CD4-positive, alpha-beta T cell treated with Interleukin-21 for 1 hour (primary cell): ENCODE results near the gene LRIG1.

Source experiments
- DNase-seq: peaks from one replicate; pipeline ENCODE4 v3.0.0-alpha.2; 2020

Gene LRIG1

DNA sequence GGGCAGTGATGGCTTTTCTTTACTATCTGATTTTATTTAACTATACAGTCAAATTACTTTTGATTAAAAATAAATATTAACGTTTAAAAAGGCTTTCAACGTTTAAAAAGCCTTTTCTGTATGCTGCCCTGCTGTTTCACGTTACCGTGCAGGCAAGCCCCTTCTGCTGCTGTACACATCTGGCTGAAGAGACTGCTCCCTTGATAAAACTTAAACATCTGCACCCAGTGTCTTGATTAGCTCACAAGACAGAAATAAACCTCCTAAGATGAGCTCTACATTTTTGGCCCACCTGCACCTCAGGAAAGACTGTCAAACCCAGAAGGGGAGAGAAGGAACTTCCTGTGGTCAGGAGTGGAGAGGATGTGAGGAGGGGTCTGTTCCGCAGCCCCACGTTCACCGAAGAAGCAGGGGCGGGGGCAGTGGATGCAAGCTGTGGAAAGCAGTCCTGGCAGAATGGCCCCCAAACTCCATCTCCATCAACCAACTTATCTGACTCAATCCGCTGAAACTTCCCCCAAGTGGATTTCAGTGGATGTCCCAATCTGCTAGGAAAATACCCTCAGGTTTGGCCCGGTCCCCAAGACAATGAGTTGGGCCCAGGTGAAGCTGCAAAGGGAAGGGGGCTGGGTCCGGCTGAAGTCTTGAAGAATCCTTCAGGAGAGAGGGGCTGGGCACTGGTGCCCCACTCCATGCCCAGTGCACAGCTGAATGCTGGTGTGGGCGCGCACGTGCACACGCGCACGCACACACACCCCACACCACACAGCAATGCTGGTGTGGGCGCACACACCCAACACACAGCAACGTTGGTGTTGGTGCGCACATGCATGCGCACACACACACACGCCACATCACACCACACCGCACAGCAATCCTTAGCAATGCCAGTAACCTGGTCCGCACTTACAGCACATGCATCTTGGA is 88.6 kb downstream of the LRIG1 start:
- no peak for DNase-seq

DNA sequence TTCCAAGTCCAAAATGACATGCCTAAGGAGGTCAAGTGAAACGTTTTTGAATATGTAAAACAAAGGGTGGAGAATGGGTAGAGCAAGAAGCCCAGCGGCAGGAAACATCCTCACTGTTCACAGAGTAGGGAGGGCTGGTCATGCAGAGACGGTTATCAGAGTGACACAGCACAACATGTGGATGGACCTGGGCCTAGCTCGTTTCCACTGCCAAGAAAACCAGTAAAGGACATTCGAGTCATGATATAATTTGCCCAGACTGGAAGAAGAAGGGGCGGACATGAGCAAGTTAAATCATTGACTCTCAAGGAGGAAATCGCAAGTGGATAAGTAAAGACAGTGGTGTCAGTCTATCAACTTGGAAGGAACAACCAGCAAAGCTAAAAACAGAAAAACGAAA is 89.3 kb downstream of the LRIG1 start:
- DNase-seq = no peak

DNA sequence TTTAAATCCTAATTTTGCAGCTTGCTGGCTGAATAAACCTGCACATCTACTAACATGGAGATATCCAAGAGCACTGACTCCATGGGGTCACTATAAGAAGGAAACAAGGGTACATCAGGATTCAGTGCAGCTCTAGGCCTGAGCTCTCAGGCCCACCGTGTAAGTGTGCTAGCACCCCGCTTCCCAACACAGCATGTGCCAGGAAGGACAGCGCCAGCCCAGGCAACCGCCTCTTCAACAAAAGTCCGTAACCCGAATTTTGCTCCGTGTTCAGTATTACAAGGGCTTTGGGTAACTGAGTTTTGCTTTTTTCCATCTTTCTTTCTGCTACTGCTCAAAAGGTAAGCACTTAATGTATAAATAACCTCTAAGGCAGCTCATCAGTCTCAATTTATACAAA is 89.8 kb downstream of the LRIG1 start:
- DNase-seq = no peak

DNA sequence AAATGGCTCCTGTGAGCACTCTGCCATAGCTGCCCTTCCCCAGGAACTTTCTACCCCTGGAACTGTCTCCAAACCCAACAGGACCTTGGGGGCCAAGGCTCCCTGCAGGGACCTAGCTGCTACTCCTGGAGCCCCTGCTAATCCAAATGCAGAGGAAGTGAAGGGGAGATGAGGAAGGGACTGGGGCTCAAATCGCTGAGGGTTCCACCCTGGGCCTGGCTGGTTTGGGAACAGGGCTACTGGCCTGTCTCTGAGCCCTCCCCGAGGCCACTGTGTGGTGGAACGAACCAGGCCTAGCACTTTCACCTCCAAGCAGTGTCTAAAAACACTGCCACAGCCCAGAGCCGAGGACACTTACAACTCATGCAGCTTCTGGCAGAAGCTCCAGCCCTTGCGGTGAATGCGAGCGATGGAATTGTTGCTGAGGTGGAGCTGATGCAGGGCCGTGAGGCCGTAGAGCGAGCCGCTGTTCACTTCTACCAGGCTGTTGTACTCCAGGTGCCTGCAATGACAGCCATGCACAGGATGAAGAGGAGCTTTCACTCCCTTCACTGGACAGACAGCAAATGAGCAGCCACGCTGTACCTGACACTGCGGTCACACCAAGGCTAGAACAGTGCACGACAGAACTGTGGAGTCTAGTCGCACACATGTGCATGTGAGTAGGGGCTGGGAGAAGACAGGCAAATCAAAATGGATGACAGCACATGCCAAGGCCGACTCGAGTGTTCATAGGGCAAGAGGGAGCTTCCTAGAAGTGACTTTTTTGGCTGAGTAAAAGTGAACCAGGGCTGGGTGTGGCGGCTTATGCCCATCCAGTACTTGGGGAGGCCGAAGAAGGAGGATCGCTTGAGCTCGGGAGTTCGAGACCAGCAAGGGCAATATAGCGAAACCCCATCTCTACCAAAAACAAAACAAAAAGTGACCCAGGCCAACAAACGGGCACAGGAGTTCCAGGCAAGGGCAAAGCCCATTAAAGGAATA is 90.8 kb downstream of the LRIG1 start:
- no peak for DNase-seq

DNA sequence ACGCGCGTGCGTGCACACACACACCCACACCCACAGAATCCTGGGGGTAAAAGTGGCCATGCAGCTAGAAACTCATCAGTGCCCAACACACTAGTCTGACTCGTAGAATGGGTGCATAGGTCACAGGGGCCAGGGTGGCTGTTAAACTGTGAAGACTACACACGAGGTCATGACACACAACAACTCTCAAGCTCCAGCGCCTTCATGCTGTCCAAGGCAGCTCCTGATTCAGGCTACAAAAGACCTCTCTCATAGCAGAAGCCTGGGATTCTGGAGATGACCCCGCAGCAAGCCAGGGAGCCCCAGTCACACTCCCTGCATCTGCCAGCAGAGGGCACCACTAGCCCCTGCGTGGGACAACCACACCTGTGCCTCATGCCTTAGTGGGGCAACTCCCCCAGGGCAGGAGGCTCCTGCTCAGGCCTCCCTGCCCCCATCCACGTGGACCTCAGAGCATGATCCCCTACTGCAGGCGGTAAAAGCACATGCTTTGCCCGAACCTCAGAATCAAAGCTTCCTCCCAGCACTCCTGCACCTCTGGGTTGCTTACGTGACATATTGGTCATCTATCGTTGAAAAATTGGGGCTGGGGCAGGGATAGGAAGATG is 93.1 kb downstream of the LRIG1 start:
- peak; percentile 74 for DNase-seq

DNA sequence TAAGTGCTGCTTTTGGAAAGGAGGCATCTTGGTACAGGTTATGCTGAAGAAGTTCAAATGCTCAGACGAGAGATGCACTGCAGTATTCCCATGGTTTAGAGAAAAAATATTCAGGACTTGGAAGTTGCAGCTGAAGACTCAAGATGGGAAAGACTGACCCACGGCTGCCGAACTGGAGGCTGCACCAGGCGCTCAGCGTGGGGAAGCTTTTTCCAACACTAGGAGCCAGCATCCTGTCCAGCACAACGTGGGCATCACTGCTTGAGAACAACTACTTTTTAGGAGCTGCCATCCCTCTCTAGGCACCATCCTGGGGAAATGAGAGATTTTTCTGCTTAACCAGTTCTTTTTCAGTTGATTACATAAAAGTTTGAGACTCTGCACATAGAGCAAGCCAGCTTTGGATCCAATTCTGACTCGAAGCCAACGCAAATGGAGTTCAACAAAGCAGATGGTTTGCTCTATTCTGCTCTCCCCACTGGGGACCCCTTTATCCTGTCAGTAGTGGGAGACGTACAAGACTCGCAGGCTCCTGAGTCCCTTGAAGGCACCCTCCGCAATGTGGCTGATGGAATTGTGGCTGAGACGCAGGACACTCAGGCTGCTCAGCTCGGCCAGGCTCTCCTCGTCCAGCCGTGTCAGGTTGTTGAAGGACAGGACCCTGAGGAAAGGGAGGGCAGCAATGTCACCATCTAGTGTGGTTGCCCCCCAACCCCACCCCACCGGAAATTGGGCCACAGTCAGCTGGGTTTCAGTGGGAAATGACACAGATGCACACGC is 93.8 kb downstream of the LRIG1 start:
- DNase-seq = no peak

DNA sequence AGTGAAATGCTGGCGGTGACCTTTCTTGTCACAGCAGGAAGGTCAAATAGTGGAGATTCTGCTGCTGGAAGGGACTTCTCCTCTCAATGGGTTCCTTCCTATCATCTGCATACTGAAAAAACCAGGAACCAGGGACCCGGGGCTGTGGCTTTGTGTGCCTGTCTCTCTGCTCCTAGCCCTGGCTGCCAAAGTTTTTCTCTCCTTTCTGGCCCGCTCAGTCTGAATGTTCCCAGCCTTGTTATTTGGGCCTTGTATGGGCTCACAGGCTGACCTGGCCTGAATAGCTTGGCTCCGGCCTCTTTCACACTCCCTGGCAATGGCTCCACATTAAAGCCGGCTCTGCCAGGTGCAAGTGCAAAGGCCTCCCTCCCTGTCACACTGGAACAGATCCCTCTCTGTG is 94.7 kb downstream of the LRIG1 start:
- DNase-seq = no peak

DNA sequence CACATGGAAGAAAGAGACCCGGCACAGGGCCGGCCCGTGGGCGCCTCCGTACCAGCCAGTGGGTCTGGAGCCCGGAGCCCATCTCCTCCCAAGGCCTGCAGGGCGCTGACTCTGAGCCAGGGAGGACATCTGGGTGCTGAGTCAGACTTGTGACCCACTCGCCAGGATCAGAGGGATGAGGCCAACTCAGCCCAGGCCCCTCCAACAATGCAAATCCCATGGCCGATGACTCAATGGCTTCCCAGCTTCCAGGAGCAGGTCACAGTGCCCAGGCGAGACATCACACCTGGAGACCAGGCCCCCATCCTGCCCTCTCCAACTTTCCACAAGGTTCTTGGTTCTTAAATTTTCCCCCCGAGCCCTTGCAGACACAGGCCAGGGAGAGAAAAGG is 95.1 kb downstream of the LRIG1 start:
- DNase-seq = no peak

DNA sequence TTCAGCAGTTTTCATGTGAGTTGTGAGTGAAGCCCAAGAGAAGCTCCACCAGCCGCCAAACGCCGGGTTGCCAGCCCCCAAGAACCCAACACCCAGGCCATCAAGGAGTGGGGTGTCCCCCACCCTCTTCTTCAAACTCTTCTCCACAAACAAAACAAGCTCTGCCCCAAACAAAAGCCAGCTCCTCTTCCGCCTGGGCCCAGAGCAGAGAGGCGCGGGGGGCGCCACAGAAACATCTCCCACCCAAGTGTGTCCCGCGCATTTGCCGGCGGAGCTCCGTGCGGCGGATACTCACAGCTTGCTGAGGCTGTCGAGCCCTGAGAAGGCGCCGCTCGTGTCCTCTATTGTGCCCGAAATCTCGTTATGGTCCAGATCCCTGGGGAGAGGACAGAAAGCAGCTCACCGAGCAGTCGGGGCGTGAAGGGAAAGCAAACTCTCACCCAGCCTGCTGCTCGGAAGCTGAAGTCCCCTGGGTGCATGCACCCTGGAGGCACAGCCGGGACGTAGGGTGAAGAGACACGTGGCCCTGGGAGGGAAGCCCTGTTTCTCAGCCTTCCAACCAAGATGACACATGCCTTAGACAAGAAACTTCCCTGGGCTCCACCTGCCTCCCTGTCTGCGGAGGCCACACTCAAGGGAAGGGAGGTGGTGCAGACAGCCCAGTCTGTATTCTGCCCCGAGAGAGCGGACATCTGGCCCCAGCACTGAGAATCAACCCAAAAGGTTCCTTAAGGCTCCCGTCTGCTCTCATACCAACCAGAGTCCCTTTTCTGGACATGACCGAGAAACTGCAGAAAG is 95.7 kb downstream of the LRIG1 start:
- no peak for DNase-seq

DNA sequence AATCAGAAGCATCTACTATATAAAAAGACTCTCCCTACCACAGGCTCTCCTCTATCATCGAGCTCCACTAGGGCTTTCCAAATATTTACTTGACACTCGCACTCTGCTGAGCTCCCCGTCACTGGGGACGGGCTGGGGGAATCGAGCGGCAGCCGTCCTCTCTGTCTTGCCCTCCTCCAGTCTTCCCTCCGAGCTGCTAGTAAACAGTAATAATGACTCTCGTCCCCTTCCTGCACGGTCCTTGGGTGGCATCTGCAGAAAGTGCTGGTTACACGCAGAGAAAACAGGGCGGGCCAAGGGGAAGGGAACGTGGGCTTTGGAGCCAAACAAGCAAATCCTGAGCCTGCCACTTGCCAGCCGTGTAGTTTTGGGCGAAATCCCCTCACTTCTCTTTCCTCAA is 96.6 kb downstream of the LRIG1 start:
- DNase-seq = no peak

DNA sequence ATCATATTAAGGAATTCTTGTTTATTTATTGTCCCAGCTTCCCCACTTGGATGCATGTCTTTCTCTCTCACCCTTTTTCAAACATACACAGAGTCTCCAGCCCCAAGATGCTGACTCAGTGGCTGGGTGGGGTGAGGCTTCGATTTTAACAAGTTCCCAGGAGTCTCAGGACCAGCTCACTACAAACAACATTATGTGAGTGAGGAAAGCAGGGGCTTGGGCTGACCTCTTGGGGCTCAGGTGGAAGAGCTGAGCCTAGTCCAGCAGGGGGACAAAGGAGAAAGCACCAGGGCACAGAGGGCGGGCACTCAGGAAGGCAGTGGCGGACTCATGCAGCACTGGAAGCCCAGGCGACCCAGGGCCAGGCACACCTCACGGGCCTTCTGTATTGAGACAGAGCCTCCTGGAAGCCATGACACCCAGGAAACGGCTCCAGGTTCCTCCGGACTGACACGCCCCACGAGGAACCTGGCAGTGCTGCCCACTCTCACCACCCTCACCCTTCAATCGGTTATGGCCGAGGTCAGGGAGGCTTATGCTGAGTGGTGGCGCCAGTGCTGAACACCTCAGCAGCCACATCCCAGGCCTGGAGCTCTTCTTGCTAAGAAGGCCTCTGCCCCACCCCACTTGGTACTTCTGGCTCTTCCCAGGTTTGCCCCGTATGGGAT is 97.4 kb downstream of the LRIG1 start:
- DNase-seq = no peak

DNA sequence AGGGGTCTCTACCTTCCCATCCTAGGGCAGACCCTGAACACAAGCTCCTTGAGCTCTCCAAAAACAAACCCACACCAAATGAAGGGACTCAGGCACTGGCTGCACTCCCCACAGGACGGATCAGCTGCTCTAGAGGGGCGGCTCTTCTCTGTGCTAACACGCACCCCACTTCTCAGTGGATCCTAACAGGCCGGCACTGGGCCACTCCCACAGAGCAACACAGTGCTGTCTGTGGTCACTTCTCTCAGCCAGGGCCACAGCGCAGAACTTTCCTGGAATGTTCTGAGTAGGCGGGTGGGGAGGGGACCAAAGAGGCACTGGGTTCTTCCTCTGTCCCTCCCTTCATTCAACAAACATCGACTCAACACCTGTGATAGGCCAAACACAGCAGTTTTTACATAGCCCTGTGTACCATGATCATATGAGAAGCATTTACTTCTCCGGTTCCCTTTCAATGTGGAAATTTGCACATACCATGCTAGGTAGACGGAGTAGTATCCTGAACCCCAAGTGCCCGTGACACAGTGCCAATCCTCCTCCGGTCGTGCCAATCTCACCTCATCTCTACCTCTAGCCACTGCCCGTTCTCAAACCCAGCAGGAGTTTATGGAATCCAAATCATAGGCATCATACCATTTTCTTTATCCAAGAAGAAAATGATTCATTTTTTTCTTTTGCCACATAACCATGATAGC is 98.1 kb downstream of the LRIG1 start:
- no peak for DNase-seq

DNA sequence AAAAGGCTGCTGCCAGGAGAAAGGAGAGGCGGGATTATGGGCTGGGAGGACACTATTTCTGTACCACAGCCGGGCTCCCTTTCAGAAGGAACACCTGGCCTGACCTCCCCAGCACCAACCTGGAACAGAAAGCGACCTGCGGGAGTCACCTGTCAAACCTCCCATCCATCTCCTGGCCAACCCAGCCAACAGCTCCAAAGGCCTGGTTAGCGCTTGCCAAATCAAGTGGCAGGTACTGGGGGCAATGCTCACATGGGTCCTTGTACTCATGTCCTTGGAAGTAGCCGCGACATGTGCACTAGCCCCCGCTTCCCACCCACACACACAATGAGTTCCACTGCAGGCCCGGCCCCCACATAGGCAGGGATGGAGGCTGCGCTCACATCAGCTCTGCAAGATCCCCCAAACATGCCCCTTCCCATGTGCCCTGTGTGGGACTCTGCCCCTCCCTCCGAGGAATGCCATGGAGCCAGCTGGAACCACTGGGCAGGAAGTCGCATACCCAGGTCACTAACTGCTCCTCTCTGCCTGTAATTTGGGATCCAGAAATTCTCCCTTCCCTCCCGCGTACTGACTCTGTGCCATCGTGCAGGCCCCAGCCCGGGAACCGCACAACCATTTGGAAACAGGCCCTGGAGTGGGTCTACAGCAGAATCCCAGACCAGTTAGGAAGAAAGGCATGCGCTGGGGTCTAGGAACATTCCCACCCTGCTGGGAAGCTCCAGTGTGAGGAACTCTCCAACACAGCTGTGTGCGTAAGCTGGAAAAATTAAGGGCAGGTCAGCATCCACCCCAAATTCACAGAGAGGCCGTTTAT is 98.9 kb downstream of the LRIG1 start:
- DNase-seq = no peak

DNA sequence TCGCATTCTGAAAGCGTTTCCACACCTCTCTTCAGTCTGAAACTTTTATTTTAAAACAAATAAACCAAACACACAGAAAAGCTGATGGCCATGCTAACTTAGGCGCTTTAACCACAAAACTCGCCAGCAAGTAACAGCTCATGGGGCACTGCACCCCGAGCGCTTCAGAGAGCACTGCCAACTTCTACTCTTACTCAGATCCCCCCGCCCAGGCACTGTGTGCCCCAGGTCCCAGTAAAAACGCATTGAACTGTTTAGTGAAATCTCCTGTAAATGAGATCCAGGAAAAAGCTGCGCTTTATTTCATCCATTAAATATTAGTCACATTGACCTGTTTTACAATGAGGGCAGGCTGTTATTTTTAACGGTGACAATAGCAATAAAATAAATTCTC is 99.7 kb downstream of the LRIG1 start:
- no peak for DNase-seq

DNA sequence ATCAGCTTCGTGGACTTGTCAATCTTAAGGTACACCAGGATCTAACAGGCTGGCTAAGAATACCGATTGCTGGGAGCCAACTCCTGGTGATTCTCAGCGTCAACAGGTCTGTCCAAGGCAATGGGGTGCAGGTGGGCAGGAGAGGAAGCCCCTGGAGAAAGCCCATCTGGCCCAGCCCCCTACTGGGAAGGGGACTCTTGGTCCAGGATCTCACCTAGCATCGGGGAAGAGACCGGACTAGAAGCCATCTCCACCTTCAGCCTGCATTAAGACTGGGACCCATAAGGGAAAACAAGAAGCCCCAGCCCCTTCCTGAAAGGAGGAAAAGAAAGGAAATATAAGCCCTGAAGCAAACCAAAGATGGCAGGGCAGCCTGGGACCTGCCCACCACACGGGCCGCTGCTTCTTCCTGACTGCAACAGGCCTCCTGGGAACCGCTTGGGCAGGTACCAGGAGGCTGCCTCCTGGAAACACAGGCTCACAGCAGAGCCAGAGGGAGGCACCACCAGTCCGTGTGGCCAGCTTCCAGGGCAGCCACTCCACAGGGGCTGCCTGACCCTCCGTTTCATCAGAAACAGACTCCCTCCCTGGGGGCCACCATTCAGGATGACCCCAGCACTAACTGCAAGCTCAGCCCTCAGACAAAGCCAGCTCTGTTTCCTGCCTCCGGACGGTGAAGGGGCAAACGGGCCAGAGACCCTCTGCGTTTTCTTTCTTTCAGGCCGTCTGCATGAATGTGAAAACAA is 100.2 kb downstream of the LRIG1 start:
- no peak for DNase-seq

DNA sequence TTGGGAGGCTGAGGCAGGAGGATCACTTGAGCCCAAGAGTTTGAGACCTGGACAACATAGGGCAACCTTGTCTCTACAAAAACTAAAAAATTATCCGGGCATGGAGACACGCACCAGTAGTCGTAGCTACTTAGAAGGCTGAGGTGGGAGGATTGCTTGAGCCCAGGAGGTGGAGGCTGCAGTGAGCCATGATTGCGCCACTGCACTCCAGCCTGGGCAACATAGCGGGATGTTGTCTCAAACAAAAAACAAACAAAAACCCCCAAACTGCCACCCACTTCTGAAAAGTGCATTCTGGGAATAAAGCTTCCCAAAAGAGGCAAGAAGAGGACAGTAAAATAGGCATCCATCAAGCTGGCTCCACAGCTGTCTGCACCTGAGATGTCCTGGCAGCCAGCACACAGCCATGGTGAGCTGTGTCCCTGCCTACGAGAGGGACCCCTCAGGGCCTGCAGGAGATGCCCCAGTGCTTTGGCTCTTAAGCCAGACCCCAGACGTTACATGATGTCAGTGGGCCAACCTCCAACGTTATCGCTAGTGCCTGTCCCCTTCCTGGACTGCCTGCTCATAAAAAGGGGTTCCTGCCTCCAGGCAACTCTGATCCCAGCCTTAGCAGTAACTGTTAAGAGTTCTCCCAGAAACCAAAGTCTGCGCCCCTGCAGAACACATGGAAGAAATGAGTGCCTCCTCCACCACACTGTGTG is 101.1 kb downstream of the LRIG1 start:
- DNase-seq = no peak

DNA sequence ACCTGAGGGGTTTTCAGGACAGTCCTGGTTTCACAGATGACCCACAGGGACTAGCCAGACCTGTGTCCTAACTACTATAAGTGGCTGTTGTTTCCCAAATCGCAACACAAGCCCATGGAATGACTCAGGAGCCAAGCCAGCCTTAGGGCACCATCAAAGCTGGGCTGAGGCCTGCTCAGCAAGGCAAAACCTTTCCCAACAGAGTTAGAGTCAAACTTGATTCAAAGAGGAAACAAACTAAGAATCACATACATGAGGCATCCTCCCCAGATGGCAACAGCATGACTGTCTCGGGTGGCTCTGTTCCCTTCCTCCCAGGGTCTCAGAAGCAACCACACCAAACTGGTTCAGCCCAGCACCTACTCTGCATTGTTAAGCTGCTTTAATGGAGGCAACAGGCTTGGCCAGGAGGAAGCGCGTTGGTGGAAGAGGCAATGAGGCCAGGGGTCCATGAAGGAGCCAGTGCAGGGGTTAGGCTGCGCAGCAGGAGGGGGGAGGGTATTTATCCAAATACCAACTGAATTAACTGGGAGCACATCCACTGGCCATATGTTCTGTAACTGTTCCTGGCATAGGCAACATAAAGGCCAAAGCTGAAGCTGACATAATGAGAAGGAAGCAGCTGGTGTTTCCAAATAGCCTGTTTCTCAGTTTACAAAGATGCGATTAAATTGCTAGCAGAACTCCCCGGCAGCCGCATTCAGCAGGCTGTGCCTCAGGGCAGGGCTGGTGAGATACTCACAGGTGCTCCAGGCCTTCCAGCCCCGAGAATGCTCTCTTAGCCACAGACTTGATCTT is 102.4 kb downstream of the LRIG1 start:
- DNase-seq = no peak
